Cortex of kidney (tissue), 1 donor: Measurements from ENCODE around the gene SNAPC1.
"Not testable (repeated sequence)": the region's sequence is repeated elsewhere in the genome, so short reads cannot be mapped to it uniquely, and the experiment has no call there.

Experiments used
- DNase-seq: peaks from one replicate; lab custom pipeline; 2025; lab: John Stamatoyannopoulos, UW

Gene SNAPC1, protein sequence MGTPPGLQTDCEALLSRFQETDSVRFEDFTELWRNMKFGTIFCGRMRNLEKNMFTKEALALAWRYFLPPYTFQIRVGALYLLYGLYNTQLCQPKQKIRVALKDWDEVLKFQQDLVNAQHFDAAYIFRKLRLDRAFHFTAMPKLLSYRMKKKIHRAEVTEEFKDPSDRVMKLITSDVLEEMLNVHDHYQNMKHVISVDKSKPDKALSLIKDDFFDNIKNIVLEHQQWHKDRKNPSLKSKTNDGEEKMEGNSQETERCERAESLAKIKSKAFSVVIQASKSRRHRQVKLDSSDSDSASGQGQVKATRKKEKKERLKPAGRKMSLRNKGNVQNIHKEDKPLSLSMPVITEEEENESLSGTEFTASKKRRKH

DNA sequence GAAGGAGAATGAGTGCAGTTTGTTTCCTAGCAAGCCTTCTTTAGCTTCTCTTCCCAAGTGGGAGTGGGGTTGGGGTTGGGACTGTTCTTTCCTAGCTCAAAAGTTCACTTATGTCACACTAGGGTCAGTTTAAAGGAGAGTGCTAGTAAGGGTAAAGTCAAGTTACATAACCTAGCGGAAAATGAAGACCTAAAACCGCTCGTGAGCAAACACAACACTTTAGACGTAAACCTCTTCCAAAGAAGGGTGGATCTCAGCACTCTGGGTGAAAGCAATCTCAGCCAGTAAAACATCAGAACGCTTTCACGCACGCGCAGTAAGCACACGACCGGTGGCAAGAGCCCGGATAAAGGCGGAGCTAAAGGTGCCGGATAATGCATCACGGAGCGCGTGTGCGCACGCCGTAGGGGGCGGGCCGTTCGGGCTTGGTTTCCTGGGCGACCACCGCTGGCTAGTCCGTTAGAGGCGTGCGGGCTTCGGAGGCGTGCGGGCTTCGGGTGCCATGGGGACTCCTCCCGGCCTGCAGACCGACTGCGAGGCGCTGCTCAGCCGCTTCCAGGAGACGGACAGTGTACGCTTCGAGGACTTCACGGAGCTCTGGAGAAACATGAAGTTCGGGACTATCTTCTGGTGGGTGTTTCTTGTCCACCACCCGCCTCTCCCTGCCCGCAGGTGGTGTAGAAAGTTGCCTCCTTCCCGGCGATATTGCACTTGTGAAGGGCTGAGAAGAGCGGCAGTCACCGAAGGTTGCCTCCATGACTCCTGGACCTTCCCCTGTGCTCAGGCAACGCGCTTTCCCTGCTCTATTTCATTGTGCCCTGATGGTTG is at the start of gene SNAPC1:
Gene SNAPC1, plus strand, starts transcription at position 462 of the 828 bp plus-strand sequence. Its CDS starts 41 bp downstream, at position 503.
- DNase-seq = peak; percentile 29

DNA sequence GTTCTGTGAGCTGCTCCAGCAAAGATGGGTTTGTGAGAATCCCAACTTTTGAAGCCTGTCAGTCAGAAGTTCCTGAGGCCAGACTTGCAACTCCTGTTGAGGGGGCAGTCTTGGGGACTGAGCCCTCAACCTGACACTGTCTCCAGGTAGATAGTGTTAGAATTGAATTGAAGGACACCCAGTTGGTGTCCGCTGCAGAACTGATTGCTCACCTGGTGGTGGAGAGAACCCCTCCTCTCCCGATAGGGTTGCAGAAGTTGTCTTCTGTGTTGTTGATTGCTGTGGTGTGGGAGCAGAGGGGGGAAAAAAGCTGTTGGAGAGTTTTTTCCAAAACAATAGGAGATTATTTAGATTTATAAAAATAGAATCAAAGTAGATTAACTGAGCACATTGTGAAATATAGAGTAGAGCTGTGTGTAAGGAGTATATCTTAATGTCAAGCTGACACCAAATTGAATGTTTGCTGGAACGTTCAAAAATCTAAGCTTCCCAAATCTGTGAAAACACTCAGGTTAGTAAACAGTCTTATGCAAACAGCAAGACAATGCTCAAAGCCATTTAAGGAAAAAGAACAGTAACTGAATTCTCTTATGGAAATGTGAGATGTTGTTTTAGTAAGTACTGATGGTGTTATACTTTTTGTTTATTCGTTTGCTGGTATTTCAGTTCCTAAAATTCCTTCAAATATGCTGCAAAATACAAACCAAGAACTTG is 48.3 kb upstream of the SNAPC1 start:
- DNase-seq = no peak

DNA sequence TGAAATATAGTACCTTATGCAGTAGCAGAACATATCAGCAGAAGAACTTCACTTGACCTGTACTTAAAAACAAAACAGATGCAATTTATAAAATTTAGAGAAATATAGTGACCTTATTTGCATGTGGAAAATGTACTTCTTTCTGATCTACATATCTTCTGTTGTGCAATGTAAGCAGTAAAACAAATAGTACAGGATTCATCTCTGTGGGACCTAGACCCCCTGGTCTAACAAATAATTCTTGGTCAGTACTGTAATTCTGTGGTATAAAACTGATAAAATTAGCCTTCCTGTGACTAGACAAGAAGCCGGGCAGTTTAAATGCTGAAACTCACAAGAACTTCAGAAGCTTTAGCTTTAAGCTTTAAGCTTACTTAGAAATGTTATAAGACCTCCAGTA is 45.3 kb upstream of the SNAPC1 start:
- no peak for DNase-seq

DNA sequence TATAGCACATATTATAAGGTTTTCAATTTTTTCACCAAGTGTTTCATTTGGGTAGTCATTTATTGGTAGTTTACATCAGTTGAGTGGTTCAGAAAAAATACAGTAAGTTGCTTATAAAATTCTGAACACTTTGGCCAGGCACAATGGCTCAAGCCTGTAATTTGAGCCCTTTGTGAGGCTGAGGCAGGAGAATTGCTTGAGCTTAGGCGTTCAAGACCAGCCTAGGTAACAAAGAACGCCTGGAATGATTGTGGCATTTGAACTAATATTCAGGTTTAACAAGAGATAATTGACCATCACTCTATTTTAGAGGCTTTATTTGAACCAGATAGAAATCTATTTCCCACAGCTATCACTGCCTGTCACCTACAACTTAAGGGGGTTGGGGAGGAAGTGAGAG is 44.2 kb upstream of the SNAPC1 start:
- no peak for DNase-seq

DNA sequence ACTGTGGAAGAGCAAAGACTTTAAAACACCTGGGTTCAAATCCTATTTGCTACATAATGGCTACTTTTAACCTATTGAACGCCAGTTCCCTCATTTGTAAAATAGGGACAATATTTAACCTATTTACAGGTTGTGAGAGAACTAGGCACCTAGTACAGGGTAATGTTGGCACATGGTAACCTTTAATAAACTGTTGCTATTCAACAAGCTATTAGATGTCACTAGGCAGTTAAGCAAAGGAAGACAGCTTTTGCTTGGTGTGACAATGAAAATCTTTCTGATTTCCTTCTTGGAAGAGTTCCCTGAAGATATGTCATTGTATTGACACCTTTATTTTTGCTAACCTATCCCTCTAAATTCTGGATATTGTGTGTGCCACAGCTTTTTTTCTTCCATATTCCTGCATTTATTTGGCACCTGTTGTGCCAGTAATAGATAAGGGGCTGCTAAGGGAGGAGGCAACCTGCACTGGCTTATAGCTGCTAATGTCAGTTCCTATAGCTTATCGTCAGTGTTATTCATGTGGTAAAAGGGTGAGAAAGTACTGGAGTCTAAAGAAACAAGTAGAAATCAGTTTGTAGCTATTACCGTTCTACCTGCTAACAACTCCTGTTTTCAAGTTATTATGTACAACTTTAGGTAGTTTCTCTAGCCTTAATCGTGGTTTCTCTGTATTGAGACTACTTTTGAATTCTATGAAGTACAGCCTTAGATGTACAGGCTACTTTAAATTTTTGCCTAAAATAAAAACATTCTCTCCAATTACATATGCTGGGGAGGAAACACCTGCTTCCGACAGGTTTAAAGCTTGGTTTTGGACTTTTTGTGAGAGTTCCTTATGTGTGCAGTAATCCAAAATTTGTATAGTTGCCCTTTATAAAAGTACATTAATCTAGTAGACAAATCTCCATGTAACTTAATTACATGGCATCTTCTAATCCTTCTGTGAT is 42.6 kb upstream of the SNAPC1 start:
- DNase-seq = no peak

DNA sequence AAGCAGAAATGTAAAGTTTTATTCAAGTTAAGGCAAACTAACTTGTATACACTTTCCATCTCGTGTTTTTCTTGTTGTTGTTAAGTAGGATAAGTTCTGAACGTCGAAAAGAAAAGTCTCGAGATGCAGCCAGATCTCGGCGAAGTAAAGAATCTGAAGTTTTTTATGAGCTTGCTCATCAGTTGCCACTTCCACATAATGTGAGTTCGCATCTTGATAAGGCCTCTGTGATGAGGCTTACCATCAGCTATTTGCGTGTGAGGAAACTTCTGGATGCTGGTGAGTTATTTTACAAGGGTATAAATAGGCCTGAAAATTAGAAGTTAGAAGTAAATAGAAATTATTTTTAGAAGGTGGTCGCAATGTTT is 41.9 kb upstream of the SNAPC1 start:
- DNase-seq = no peak

DNA sequence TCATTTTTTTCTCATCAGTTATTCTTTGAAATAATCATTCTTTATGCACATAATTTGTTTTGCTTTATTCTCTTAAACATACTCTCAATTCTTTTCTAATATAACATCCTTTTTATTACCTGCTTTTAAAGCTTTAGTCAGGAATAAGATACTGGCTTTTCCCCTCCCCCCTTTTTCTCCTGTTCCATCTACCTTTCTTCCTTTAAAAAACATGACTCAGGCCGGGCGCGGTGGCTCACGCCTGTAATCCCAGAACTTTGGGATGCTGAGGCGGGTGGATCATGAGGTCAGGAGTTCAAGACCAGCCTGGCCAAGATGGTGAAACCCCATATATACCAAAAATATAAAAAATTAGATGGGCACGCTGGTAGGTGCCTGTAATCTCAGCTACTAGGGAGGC is 41.5 kb upstream of the SNAPC1 start:
- no peak for DNase-seq

DNA sequence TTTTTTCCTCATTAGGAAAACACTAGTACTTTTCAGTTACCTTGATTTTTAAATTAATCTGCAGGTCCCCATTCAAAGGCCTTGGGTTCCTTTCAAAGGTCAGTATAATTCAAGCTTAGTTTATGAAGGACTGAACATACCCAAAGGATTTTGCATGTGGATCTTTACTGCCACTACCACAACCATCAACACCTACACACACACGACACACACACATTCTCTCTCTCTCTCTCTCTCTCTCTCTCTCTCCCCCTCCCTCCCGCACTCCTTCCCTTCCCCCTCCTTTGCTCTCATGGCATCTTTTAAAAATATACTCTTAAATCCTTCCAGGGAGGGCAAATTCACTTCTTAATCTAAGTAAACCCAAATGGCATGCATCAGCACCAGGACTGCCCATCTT is 38.1 kb upstream of the SNAPC1 start:
- DNase-seq = no peak

DNA sequence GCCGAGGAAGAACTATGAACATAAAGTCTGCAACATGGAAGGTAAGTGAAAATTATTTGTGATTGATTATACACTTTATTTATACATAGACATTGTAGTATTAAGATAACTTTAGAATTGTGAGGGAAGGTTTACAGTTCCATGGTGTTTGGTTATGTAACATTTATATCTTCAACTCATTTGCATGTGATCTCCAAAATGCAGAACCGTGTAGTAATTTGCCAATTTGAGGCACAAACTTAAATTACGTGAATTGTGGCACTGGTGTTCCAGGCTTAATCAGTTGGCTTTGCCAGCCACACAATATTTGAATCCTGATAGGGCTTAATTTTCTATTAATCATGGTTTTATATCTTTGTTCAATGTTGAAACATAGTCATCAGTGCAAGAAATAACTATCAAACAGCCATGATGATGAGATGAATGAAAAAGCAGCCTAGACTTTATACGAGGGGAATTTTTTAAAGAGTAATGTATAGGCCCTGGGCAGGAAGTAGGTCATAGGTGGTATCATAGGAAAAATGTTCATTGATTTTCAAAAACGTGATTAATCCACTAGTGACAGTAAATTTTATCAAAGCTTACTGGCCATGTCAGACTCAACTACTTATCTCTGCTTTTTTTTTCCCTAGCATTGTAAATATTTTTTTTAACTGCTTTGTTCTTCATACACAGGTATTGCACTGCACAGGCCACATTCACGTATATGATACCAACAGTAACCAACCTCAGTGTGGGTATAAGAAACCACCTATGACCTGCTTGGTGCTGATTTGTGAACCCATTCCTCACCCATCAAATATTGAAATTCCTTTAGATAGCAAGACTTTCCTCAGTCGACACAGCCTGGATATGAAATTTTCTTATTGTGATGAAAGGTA is 35.2 kb upstream of the SNAPC1 start:
- DNase-seq = no peak

DNA sequence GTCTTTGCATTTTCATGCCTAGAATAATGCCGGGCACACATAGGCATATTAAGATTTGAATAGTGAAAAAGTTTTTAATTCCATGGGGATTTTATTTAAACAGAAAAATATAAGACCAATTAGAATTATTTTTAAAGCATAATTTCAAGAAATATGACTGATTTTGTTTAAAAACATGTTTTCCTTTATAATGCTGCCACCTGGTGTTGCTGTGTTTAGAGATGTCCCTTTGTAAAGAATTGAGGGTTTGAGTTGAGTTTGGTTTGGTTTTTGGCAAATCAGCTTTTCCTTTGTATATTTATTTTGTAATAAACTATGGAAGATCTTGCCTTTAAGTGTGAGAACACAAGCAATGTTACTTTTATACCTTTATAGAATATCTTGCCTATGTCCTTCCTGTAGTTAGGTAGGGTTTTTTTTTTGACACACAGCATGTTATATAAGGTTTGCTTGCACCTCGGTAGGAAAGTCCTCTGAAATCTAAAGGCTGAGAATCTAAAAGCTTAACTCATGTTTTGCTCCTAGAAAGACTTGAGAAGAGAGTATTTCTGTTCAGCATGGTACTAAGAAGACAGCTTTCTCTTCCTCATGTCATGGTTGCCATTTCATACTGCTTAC is 31.4 kb upstream of the SNAPC1 start:
- no peak for DNase-seq

DNA sequence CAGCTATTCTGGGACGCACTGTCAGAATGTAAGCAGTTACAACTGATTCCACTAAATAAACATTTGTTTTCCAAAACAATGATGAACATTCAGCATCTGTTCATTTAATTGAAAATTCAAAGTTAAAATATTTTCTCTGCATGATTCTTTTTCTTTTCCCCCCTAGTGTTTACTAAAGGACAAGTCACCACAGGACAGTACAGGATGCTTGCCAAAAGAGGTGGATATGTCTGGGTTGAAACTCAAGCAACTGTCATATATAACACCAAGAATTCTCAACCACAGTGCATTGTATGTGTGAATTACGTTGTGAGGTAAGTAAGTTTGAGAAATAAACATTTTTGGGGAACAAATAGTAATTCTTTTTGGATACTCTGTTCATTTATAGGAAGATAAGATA is 28.2 kb upstream of the SNAPC1 start:
- DNase-seq = no peak

DNA sequence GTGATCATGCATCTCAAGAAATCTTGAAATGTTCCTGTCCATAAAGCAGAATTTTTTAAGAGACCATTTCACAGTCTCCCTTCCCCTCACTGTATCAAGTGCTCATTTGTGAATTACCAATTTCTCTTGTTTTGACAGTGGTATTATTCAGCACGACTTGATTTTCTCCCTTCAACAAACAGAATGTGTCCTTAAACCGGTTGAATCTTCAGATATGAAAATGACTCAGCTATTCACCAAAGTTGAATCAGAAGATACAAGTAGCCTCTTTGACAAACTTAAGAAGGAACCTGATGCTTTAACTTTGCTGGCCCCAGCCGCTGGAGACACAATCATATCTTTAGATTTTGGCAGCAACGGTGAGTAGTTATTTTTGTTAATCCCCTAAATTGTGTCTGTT is 25.5 kb upstream of the SNAPC1 start:
- no peak for DNase-seq

DNA sequence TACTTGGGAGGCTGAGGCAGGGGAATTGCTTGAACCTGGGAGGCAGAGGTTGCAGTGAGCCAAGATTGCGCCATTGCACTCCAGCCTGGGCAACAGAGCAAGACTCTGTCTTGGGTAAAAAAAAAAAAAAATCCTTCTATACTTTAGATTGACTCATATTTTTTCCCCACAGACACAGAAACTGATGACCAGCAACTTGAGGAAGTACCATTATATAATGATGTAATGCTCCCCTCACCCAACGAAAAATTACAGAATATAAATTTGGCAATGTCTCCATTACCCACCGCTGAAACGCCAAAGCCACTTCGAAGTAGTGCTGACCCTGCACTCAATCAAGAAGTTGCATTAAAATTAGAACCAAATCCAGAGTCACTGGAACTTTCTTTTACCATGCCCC is 24.3 kb upstream of the SNAPC1 start:
- DNase-seq = no peak

DNA sequence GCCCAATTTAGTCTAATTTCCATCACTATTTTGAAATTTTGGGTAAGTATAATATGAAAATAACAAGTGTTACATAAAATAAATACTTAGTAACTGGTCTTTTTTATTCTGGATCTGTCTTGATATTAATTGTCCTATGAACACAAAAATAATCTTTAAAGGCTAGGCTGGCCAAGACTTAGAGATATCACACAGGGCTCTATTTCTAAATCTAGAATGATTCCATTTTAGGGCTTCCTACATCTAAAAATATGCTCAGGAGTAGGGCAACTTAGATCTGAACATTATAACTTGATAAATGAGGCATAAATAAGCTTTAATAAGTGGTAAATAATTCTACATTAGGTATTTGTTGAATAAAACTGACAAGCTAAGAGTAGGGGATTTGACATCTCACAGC is 23.1 kb upstream of the SNAPC1 start:
- DNase-seq = no peak

DNA sequence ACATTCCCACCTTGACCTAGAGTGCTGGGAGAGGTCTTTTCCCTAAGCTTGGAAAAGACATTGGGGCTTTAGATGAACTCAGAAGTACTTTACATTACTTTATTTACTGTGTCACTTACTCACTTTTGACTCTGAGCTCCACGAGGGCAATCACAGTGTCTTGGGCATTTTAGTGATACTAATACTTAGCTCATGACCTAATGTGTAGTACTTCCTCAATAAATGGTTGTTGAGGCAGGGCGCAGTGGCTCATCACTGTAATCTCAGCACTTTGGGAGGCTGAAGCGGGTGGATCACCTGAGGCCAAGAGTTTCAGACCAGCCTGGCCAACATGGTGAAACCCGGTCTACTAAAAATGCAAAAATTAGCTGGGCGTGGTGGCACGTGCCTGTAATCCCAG is 19.8 kb upstream of the SNAPC1 start:
- DNase-seq = no peak

DNA sequence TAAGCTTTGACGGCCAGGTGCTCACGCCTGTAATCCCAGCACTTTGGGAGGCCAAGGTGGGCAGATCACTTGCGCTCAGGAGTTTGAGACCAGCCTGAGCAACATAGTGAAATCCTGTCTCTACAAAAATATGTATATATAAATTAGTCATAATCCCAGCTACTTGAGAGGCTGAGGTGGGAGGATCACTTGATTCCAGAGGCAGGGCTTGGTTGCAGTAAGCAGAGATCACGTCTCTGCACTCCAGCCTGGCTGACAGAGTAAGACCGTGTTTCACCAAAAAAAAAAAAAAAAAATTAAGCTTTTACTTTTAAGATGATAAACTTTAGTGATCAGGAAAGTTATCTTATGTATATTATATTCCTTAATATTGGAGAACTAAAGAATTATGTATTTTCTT is 18.0 kb upstream of the SNAPC1 start:
- no peak for DNase-seq

DNA sequence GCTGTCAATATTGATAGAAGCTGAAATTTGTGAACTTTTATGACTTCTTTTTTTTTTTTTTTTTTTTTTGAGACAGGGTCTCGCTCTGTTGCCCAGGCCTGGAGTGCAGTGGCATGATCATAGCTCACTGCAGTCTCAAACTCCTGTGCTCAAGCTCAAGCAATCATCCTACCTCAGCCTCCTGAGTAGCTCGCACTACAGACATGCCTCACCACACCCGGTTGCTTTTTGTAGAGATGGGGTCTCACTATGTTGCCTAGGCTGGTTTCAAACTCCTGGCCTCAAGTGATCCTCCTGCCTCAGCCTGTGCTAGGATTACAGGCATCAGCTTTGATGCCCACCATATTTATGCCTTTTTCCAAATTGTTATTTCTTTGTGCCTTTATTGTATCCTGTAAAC is 15.9 kb upstream of the SNAPC1 start:
- not testable (repeated sequence) for DNase-seq

DNA sequence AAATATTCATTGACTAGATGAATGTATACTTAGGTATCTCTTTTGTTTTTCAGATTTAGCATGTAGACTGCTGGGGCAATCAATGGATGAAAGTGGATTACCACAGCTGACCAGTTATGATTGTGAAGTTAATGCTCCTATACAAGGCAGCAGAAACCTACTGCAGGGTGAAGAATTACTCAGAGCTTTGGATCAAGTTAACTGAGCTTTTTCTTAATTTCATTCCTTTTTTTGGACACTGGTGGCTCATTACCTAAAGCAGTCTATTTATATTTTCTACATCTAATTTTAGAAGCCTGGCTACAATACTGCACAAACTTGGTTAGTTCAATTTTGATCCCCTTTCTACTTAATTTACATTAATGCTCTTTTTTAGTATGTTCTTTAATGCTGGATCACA is 15.3 kb upstream of the SNAPC1 start:
- no peak for DNase-seq

DNA sequence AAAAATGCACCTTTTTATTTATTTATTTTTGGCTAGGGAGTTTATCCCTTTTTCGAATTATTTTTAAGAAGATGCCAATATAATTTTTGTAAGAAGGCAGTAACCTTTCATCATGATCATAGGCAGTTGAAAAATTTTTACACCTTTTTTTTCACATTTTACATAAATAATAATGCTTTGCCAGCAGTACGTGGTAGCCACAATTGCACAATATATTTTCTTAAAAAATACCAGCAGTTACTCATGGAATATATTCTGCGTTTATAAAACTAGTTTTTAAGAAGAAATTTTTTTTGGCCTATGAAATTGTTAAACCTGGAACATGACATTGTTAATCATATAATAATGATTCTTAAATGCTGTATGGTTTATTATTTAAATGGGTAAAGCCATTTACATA is 14.9 kb upstream of the SNAPC1 start:
- no peak for DNase-seq

DNA sequence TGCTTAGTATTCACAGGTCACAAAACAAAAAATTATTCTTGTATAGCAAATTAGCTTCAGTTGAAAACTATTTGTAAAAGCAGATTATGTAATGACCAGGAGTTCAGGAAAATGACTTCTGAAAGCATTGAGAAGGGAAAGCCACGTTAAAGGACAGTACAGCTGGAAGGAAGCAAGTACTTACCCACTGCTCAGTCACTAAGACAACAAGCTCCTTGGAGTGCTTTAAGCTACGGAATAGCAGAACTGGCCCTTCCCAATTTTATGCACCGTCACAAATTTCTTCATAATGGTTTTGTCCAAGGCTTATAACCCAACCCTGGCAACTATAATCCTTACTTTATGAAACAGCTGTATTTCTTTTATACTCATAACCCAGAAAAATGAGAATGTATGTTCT is 13.0 kb upstream of the SNAPC1 start:
- DNase-seq = no peak
